RWPE1 (cell line): ENCODE measurements around the gene MAP4.

Experiments
- CTCF ChIA-PET: fragments of 350-600 bp; sonication (Branson Sonifier 250); formaldehyde crosslinking; extraction: SDS; loops from one replicate; lab custom pipeline; 2021; lab: Yijun Ruan, JAX
- POLR2A ChIA-PET: fragments of 400-600 bp; formaldehyde crosslinking; extraction: SDS; loops from one replicate; lab custom pipeline; 2020; ENCODE audit warnings: antibody characterized with exemption; ENCODE audit not compliant: low non-redundant PET; lab: Yijun Ruan, JAX
- DNase-seq: peaks from one replicate; pipeline ENCODE4 v3.0.0; 2012; ENCODE audit warnings: low spot score
- H3K27ac ChIP-seq: fragments of 450-650 bp; 2 replicates; pipeline ENCODE4 v1.5.1; 2017
- TF ChIP-seq, protein P1 (sequence below): fragments of 450-650 bp; conservative IDR thresholded peaks from 2 replicates; pipeline ENCODE4 v1.5.1; 2017; ENCODE audit warnings: low read depth, mild to moderate bottlenecking

MAP4 gene

GRCh38 chr3:47909607-47910006 lies 106.6 kb downstream of the MAP4 start:
- TF ChIP-seq, protein P1, sequence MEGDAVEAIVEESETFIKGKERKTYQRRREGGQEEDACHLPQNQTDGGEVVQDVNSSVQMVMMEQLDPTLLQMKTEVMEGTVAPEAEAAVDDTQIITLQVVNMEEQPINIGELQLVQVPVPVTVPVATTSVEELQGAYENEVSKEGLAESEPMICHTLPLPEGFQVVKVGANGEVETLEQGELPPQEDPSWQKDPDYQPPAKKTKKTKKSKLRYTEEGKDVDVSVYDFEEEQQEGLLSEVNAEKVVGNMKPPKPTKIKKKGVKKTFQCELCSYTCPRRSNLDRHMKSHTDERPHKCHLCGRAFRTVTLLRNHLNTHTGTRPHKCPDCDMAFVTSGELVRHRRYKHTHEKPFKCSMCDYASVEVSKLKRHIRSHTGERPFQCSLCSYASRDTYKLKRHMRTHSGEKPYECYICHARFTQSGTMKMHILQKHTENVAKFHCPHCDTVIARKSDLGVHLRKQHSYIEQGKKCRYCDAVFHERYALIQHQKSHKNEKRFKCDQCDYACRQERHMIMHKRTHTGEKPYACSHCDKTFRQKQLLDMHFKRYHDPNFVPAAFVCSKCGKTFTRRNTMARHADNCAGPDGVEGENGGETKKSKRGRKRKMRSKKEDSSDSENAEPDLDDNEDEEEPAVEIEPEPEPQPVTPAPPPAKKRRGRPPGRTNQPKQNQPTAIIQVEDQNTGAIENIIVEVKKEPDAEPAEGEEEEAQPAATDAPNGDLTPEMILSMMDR, result no peak
- no peak overlapping the region for H3K27ac ChIP-seq
- no peak for DNase-seq
- CTCF ChIA-PET, result no interaction called here
- POLR2A ChIA-PET, result no interaction called here

- ChIA-PET CTCF (no interaction called here), POLR2A (no interaction called here)
- no peak overlapping the region for H3K27ac ChIP-seq
- DNase-seq, result no peak
- TF ChIP-seq, protein P1, result no peak
These were observed 107.5 kb downstream of the MAP4 start for GRCh38 chr3:47908744-47909143.

DNA sequence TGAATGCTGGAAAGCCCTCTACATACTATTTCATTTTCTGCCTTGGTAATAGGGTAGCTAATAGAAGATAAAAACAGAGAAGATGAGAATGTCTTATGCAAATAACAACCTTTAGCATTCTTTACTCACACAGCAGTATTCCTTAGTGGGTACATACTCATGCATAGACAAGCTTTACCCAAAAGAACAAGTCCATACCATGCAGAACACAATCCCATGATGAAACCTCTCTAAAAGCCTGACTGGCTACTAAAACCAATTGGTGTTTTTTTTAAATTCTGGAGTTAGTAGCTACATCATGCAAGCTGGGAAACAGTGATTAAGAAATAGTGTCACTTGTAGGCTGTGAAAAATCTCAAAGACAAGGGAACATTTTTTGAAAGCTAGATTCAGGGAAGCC lies 108.4 kb downstream of the MAP4 start:
- DNase-seq, result no peak
- ChIA-PET POLR2A (interaction anchor here (0.6 kb wide), 1 partner anchor 30 kb away, joined by 4 read pairs; no protein-coding TSS in a partner anchor), CTCF (no interaction called here)
- TF ChIP-seq, protein P1, result no peak
- H3K27ac ChIP-seq, result no peak overlapping the region

DNA sequence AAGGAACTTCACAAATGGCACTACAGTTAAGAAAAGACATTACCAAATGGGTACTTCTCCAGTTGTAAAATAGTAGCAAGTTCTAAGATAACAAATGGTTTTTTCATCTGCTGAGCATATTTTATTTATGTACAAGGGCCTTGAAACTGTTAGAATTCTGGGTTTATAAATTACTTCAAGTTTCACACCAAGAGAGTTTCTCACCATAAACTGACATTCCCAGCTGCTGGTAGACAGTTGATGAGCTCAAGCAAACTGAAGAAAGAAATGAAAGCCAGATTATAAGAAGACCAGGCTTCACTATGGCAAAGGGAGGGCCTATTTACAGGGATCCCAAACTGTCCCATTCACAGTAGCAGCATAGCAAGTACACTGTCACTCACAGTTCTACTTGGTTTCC lies 113.5 kb downstream of the MAP4 start:
- DNase-seq, result no peak
- CTCF ChIA-PET, result interaction anchor here (0.7 kb wide), 1 partner anchor 22 kb away, joined by 4 read pairs; no protein-coding TSS in a partner anchor
- TF ChIP-seq, protein P1, result no peak
- no peak overlapping the region for H3K27ac ChIP-seq
- POLR2A ChIA-PET, result no interaction called here

GRCh38 chr3:47901280-47901833 lies 114.9 kb downstream of the MAP4 start:
- ChIA-PET CTCF (no interaction called here), POLR2A (no interaction called here)
- TF ChIP-seq, protein P1, result no peak
- DNase-seq, result no peak
- H3K27ac ChIP-seq, result no peak overlapping the region

DNA sequence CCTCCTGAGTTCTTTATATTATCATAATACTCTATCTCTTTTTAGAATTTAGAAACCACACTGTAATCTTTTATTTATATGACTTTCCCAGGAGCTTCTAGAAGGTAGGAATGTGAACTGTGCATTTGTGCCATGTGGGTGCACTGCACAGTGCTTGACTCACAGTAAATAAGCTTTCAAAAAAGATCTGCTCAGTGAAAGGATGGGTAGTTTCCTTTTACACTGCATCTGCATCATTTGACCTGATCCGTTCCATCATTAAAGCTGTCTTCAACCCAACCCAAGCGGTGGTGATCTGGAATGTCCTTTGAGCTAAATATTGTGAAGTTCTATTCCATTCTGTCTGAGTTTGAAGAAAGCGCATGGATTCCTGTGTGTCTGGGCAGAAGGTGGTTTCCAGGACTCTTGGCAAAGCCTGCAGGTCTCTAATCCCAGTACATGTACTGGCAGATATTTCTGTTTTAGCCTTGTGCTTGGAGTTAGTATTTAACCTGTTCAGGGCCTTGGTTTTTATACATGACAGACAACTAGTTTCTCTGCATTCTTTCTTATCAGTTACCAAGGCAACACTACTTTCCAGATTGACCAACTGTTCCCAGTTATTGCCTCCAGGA lies 116.6 kb downstream of the MAP4 start:
- POLR2A ChIA-PET, result interaction anchor here (0.6 kb wide), 1 partner anchor 18 kb away, joined by 4 read pairs; no protein-coding TSS in a partner anchor
- H3K27ac ChIP-seq, result no peak overlapping the region
- CTCF ChIA-PET, result interaction anchor here (1.1 kb wide), 1 partner anchor 21 kb away, joined by 3 read pairs; no protein-coding TSS in a partner anchor

More for the DNA sequence above, 116.6 kb downstream of the MAP4 start:
- DNase-seq, result no peak
- TF ChIP-seq, protein P1, result no peak
